ENCODE results near the gene RSPH6A.

Gene RSPH6A

DNA sequence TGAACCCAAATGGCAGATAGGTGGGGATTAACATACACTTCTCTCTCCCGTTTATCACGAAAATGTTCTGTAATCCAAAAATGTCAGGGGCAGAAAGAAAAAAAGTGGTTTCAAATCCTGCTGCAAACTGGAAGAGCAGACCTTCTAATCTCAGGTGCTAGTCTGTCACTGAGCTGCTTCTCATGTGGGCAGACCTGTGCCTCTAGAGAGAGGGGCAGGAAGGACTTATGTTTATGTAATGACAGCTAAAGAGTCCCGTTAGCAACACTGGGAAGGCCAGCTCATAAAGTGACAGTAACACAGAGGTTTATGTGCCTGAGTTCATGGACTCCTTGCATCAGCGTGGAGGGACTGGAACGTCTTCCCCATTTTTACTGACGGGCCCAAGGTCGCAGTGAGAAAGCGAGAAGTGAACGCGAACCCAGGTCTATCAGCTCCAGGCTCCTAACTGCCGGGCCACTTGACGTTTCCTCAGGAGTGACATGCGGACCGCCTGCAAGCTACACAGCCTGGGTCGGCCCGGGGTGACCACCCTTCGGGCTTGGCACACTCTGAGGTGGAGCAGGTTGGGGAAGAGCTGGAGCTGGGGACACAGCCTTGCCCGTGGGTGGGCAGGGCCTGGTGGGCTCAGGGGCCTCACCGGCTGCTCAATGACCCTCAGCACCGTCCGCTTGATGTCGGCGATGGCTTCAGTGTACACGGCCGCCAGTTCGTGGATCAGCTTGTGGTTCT is 9.6 kb upstream of the RSPH6A start:
- no peak for DNase-seq

- DNase-seq: no peak
These were observed 8.9 kb upstream of the RSPH6A start for GRCh38 chr19:45824041-45824471.

DNA sequence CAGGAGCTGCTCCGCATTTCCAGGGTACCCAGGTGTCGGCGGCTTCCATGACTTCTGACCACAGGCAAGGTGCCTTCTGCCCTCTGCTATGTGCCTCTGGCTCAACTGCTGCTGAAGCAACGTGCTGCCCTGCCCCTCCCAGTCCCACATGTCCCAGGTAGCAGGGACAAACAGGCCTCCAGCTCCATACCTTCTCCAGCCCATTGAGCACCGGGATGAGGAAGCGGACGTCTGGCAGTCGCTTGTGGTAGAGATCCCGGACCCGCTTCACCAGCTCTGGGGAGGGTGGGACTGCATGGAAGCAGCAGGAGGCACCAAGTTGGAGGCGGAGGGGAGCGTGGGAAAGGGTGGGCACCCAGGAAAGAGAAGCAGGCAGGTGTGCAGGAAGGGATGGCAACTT is 8.1 kb upstream of the RSPH6A start:
- DNase-seq: no peak

- DNase-seq: no peak
These were observed 7.6 kb upstream of the RSPH6A start for GRCh38 chr19:45822716-45823115.

DNA sequence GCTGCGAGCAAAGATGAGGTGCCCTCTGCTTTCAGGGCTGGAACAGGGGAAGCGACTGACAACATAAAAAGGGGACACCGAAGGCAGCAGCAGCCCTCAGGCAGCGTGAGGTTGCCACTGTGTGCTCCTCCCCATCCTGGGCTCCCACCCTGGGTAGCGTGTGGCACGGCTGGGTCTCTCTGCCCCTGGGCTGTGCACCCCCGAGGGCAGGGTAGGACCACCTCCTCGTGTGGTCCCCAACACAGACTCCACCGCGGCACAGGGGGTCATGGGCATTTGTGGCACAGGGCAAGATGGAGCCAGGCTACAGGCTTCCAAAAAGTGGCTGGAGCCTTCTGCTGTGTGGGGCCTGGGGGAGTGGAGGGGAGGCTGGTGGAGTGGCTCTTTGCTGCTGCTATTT is 6.5 kb upstream of the RSPH6A start:
- no peak for DNase-seq

DNA sequence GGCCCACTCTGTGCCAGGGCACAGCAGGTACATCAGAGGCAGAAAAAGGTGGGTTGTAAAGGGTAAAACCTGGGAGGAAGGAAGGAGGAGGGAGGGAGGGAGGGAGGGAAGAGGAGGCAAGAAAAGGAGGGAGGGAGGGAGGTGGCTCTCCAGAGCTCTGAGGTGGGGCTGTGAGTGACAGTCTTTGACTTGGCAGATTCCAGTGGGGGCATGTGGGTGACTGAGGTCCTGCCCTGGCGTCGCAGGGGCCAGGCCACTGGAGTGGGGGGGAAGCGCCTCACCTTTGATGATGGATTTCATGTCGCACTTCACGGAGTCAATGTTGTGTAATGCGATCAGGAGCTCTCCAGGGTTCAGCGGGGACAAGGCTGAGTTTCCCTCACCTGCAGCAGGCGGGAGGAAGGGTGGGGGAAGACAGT is 6.0 kb upstream of the RSPH6A start:
- no peak for DNase-seq

GRCh38 chr19:45820413-45821102 is 5.5 kb upstream of the RSPH6A start:
- DNase-seq: no peak

GRCh38 chr19:45819769-45820168 is 4.7 kb upstream of the RSPH6A start:
- no peak for DNase-seq

DNA sequence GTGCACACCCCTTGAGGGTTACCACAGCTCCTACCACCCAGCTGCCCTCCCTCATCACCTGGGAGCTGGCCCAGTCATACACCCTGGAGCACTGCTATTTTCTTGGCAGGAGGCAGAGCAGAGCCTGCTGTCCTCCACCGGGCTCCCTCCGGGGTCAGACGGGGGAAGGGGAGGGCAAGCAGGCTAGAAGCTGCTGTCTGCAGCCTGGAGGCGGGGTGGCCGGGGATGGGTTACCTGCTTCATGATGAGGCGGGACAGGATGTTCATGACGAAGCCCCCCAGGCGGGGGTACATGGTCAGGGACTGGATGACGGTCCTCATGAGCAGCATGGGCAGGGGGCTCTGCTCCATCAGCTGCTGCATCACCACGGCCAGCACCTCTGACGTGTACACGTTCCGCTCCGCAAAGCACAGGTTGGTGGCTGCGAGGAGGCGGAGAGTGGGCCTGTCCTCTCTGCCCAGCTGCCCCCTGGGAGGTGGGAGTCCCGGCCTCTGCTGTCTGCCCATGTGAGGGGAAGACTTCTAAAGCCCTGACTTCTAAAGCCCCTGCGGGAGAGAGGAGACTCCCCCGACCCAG is 2.7 kb upstream of the RSPH6A start:
- DNase-seq: no peak

GRCh38 chr19:45817010-45817724 is 2.1 kb upstream of the RSPH6A start:
- DNase-seq: peak; percentile 93 to 96

- DNase-seq: no peak
These were observed 1.3 kb upstream of the RSPH6A start for GRCh38 chr19:45816236-45817009.

DNA sequence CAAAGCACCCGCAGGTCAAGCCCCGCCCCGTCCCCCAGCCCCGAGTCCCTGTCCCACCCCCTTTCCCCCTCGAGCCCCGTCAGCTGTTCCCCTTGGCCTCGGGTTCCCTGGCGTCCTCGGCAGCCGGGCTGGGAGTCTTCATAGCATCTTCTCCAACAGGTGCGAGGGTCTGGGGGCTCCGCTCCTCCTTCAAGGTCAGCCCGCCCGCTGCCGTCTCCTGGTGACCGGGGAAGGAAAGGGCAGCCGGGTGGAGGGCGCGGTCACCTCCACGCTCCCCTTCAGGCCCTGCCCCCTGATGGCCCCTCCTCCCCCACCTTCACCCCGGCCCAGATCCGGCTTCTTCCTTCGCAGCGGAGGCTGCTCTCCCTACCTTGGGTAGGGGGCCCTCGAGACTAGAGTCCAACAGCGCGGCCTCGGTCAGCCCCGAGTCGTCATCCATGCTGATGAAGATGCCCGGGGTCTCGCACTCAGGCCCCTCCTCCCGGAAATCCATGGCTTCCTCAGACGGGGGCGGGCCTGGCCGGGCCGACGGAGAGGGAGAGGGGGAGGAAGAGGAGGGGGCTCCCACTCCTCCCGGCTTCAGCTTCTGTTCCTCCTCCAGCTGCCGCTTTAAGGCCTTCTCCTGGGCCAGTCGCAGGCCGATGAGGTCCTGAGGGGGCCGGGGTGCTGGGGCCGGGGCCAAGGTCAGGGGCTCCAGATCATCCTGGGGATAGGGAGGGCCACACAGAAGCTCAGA is 541 bp upstream of the RSPH6A start:
- no peak for DNase-seq

- no peak for DNase-seq
These were observed 835 bp downstream of the RSPH6A start for GRCh38 chr19:45814166-45814780.

DNA sequence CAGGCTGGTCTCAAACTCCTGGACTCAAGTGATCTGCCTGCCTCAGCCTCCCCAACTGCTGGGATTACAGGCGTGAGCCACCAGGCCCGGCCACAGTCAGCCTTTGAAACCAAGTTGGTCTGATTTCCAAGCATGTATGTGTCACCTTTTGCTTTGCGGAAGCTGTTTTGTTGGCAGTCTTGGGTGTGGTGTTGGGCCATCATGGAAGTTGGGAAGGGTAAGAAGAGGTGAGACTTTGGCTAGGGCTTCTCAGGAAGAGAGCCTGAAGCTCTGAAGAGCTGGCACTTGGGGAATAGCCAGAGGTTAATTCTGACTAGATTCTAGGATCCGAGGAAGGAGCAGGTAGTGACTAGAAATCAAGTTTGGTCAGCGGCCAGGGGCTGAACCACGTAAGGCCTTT is 2.8 kb downstream of the RSPH6A start:
- DNase-seq: no peak

- DNase-seq: no peak
These were observed 5.4 kb downstream of the RSPH6A start for GRCh38 chr19:45809643-45810159.

DNA sequence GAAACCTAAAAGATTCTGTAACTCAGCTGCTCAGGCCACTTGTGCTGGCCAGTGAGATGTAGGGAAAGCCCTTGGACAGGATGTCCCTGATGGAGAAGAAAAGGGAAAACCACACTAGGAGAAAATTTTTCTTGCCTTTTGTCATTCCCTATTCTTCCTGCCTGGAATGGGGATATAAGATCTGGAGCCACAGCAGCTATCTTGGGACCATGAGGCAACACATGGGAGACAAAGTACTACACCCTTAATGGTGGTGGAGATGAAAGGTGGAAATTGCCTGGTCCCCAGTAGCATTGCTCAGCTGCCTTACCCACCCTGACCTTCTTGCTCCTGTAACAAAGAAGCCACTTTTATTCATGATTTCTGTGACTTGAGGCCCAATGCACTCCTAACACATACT is 9.4 kb downstream of the RSPH6A start:
- DNase-seq: no peak

GRCh38 chr19:45804959-45805230 is 10.2 kb downstream of the RSPH6A start:
- no peak for DNase-seq

GRCh38 chr19:45804140-45804958 is 10.8 kb downstream of the RSPH6A start:
- no peak for DNase-seq

DNA sequence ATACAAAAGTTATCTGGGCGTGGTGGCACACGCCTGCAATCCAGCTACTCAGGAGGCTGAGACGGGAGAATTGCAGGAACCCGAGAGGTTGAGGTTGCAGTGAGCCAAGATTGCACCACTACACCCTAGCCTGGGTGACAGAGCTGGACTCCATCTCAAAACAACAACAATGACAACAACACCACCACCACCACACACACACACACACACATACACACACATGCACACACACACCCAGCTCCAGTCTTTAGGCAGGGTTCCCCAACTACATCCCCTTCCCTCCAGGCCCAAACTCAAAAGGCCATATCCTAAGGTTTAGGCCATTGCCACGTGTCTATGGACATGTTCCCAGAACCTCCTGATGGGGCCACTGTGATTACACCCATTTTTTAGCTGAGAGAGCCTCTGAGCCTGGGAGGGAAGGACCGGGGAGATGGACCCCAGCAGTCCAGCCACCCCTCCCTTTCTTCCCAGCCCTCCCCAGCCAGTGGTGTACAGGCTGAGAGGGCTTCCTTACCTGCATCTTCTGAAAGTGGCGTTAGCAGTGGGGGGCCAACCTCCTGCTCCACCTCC is 13.4 kb downstream of the RSPH6A start:
- no peak for DNase-seq

GRCh38 chr19:45800070-45800553 is 15.0 kb downstream of the RSPH6A start:
- DNase-seq: no peak
